GM19468 (cell line): ENCODE results near the gene INTS1.
"Not testable (repeated sequence)": the region's sequence is repeated elsewhere in the genome, so short reads cannot be mapped to it uniquely, and the experiment has no call there.

ENCODE experiments used
- ATAC-seq: cut with Tn5 transposase; IDR thresholded peaks from one replicate; pipeline ENCODE4 v1.9.1; 2021; ENCODE audit warnings: mild to moderate bottlenecking, moderate library complexity, moderate number of reproducible peaks; ENCODE audit not compliant: unreplicated experiment; ENCODE audit errors: extremely low read depth

Gene INTS1

DNA sequence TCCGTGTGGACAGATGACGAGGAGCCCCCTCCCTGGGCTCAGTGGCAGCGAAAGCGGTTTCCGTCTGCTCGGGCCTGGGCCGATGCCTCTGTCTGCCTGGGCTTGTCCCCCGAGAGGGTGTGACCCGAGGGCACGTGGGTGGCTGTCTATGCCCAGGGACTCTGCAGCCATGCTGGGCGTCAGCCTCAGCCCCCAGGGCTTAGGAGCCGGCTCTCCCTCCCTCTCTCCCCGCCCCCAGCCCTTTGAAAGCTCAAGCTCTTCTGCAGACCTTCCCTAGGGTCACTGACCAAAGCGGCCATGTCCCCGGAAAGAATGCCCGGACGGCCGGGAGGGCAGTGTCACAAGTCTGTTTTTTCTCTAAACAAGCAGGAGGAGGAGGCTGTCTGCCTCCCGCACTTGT, 52.0 kb downstream of the INTS1 start:
- no peak for ATAC-seq

DNA sequence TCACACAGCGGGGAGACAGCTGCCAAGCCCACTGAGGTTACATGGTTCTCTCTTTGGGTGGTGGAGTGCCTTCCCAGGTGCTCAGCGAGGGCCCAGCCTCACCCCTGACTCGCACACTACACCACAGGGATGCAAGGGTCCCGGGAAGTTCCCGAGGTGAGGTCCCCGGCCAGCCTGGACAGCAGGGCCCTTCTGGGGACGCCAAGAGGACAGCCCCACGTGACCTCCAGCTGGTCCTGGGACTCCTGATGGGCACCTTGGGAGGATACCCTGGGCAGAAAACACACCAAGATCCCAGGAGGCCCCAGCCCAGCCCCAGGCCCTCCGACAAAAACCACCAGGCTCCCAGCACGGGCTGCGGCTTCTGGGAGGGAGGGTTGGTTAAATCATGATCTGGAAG, 53.2 kb downstream of the INTS1 start:
- no peak for ATAC-seq

DNA sequence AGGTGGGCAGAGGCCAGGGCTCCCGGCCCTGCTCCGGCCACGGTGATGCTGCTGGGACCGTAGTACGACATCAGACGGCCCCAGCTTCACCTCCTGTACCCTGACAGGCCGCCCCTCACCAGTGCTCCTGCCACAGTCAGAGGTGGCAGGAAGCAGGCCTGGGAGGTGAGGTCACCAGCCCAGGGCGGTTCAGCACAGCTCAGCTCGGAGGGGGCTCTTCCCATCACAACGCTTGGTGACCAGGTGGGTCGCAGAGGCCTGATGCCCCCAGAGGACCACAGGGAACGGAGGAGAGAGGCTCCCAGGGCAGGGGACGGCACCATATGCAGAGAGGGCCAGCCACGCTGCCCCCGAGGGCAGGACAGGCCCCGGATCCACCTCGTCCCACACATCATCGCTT, 53.8 kb downstream of the INTS1 start:
- ATAC-seq, result no peak

DNA sequence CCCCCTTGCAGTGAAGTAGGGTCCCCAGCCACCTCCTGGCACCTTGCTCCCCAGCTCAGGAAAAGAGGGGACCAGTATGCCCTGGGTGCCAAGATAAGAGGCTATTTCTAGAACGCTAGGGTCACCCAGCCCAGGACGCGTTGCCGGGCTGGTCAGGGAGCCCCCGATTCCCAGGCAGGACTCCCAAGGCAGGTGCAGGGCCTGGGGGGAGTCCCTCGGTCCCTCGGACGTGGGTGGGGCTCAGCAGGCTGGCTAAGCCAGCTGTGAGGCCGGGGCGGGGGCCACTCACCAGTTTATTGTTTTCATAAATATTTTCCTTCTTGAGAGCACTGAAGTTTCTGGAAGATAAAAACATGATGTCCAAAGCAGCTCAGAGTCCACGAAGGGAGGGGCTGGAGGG, 54.2 kb downstream of the INTS1 start:
- ATAC-seq, result no peak

DNA sequence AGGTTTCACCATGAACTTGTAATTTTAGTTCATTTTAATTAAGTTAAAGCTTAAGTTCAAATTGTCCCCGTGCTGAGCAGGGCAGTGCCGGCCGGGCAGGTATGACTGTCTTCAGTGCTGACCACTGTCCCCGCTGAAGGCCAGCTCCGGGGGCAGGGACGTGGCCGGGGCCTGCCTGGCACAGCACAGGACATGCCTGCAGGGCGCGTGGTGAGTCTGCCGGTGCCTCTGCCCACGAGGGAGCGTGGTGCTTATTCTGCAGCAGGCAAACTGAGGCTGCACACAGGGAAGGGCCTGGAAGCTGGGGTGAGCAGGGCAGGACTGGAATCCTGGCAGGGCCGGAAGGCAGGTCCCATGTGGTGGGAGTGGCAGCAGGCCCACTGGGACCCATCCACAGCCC, 54.7 kb downstream of the INTS1 start:
- ATAC-seq, result no peak

DNA sequence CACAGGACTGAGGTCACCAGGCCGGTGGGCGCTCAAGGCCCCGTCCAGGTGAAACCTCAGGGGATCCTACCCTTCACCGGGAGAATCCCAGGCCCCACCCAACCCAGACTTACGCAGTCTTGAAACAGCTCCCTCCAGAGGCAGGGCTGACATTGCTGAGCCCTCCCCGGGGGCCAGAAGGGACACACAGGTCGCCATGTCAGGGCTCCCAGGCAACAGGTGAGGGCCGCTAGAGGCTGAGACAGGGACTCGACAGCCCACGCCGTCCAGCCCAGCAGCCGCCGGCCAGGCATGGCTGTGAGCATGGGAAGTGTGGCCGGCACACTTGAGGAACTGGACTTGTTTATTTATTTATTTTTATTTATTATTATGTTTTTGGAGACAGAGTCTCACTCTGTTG, 55.2 kb downstream of the INTS1 start:
- ATAC-seq, result no peak

DNA sequence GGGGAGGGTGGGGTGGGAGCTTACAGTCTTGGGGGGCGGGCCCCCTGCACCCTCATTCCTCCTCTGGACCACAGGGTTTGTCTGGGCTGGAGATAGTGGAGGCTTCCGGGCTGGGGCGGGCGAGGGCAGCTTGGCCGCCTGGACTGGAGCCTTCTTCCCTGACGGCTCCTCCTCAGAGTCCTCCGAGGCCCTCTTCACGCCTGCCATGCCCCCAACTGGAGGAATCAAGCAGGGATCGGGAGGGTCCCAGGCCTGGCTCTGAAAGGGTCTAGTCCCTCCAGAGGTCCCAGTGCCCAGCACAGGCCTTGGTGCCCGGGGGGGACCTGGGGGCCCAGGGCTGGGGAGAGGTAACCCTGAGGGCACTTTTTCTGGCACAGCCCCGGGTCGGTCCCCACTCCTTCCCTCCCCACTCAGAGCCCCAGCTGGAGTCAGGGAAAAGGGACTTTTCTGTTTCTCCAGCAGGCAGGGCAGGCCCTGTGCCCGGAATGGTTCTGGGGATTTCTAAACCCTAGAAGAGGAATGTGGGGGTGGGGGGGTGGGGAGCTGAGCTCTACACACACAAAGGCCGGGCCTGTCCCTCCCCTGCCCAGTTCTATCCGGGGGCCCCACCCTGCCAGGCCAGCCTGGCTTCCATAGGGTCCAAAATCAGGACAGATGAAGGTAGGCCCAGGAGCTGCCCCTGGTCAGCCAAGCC, 56.5 kb downstream of the INTS1 start:
- ATAC-seq, result no peak

DNA sequence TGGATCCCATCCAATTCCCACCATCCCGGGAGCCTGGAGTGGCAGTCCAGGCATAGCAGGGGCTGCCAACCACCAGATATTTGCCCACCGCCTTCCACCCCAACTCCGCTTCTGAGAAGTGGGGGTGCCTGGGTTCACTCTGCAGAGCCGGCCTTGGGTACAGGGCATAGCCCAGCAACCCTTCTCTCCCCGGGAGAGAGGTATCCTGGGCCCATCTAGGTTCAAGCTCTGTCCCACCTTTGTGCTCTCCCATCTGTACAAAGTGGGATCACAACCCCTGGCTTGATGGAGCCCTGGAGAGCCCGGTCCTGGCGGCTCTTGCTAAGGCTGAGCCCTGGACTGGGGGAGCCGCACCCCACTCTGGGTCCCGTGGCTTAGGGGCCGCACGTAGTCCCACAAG, 57.1 kb downstream of the INTS1 start:
- no peak for ATAC-seq

DNA sequence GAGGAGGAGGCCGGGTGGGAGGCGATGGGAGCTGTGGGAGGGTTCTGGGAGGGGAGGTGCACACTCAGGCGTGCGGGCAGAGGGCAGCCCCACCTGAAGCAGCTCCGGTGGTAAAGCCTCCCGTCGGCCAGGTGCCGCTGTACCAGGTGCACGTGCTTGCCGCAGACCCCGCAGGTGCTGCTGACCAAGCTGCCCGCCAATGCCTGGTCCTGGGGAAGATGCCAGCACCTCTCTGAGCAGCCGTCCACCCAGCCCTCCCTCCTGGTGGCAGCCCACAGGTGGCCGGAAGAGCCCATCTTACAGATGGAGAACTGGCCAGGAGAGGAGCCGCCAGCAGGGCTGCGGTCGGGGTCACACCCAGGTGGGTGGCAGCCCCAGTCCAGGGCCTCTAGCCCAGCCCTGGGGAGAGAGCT, 57.6 kb downstream of the INTS1 start:
- no peak for ATAC-seq

DNA sequence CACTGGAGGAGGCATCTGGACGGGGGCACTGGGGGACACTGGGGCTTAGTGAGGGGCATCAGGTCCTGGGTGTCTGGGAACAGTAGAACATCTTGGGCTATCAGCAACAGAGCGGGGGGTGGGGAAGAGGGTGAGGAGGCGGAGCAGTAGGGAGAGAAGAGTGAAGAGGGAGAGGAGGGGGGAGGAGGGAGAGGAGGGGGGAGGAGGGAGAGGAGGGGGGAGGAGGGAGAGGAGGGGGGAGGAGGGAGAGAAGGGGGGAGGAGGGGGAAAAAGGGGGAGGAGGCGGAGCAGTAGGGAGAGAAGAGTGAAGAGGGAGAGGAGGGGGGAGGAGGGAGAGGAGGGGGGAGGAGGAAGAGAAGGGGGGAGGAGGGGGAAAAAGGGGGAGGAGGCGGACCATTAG, 58.2 kb downstream of the INTS1 start:
- not testable (repeated sequence) for ATAC-seq

DNA sequence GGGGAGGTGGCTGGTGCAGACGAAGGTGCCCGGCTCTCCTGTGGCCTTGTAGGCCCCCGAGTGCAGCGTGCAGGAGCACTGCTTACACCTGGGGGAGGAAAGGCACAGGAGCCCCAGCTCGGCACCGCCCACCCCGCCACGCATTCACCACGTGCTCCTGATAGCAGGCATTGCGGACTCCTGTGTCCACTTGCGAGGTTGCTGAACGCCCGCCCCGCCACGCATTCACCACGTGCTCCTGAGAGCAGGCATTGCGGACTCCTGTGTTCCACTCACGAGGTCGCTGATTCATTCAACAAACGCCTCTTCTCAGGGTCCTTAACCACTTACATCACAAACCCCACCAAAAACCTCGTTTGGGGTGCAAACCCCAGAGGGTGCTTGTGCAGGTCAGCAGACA, 58.8 kb downstream of the INTS1 start:
- no peak for ATAC-seq

DNA sequence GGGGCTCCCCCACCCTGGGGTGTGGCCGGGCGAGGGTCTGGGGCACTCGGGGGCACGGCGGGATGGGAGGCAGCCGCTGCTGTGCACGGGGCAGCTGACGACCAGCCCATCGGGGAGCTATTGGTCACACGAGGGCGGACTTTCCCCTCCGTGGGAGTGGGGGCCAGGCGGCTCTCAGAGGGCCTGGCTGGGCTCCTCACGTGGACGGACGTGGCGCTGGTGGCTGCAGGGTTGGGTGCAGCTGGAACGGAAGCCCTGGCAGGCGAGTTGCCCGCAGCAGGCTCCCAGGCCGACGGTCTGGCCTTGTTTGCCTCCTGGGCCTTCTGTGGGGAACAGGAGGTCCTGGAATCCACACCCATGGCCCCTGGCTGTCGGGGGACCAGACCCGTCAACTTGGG, 59.3 kb downstream of the INTS1 start:
- no peak for ATAC-seq

DNA sequence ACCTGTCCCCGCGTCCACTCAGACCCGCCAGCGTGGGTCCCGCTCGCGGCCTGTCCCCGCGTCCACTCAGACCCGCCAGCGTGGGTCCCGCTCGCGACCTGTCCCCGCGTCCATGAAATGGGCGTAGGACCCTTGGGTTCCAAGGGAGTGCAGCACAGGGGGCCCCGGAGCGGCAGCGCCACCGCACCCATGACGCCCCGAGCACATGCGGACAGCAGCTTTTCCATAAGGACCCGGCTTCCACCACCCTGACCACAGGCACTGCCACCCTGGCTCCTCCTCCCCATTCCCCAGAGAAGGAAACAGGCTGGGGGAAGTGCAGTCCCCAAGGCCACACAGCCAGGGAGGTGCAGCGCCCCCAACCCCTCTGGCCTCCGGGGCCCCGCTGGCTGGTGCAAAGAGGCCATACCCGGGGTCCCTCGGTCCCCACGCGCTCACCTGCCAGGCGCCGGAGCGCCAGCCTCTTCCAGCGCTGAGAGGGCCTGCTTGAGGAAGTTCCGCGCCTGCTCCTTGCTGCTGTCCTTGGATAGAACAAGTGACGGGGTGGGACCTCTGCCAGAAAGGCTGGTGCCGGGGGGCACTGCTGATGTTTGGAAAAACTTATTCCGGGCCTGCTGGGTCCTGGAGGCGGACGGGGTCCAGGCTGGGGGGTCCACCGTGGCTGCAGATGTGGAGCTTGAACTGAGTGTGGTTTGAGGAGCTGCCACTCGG, 59.8 kb downstream of the INTS1 start:
- no peak for ATAC-seq

DNA sequence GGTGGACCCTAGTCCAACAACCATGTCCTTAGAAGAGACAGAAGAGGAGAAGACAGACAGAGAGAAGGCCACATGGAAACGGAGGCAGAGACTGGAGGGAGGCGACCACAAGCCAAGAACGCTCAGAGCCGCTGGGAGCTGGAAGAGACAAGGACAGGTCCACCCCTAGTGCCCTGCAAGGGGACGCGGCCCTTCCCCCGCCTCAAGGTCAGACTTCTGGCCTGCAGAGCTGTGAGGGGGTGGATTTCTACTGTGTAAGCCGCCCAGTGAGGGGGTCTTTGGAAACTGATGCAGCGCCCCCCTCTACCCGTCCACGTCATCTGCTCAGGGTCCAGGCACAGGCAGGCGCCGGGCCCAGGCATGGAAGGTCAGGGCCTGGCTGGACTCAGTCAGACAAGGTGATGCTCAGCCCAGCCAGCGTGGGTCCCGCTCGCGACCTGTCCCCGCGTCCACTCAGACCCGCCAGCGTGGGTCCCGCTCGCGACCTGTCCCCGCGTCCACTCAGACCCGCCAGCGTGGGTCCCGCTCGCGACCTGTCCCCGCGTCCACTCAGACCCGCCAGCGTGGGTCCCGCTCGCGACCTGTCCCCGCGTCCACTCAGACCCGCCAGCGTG, 60.5 kb downstream of the INTS1 start:
- ATAC-seq, result not testable (repeated sequence)

DNA sequence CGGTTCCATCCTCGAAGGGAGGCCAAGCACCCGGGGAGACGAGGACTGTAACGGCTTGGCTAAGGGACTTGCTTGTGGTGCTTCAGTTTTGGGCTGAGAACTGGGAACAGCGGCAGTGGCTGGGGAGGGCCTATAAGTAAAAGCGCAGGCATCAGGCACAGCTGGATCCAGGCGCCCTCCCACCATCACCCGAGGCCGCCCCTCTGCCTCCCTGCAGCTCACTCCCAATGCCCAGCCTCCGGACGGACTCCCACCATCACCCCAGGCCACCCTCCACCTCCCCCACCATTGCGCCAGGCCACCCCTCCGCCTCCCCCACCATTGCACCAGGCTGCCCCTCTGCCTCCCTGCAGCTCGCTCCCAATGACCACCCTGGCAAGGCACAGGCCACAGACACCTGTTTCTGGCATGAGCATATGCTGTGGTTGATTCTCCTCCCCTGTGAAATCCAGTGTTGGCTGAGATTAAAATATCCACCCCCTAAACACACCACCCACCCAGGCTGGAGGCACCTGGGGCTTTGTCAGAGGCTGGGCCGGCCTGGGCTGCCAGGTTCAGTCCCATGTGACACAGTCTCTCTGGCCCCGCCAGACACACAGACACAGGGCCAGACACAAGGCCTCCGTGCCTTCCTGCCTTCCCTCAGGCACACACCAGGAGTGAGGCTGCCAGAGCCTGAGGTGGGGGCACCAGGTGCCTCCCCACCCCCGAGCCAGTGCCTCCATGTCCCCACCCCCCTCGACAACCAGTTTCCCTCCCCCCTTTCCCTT, 61.6 kb downstream of the INTS1 start:
- no peak for ATAC-seq

DNA sequence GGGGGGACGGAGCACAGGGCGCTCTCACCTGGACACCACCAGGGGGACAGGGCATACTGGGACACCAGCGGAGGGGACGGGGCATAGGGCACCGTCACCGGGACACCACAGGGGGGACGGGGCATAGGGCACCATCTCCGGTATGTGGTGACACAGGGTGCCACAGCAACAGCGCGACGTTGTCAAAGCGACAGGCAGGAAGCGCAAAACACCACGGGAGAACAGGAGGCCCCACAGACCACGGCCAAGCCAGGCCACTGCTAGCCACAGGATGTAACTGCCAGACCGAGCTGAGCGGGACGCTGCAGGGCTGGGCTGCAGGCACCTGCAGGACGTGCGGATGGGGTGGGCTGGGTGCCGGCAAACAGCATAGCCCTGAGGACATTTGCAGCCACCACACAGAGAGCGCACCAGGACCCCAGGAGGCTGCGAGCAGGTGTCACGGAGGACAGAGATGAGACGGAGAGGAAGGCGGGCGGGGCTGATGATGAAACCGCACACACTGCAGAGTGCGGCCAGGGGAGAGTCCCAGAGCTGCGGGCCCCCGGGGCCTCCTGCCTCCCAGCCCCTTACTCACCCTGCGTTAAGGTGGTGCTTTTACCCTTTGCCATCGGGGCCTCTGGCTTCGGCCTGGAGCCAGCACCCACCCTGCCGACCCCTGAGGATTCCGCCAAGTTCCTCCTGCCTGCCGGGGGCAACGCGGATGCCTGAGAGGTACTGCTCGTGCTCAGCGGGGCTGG, 62.4 kb downstream of the INTS1 start:
- no peak for ATAC-seq

DNA sequence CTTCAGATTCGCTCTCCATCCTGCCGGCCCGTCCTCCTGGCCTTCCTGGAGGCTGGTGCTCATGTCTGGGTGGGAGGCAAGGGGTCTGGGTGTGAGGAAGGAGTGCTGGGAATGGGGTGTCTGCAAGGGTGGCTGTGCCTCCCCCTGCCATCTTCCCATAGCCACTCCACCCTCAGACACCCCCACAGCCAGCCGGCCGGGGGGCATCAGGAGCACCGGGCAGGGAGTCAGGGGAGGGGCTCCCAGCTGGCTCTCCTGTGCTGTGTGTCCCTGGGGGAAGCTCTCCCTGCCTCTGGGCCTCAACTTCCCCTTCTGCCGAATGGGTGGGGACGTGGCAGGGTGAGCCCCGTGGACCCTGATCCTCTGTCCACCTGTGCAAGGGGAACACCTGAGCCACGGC, 63.6 kb downstream of the INTS1 start:
- no peak for ATAC-seq

DNA sequence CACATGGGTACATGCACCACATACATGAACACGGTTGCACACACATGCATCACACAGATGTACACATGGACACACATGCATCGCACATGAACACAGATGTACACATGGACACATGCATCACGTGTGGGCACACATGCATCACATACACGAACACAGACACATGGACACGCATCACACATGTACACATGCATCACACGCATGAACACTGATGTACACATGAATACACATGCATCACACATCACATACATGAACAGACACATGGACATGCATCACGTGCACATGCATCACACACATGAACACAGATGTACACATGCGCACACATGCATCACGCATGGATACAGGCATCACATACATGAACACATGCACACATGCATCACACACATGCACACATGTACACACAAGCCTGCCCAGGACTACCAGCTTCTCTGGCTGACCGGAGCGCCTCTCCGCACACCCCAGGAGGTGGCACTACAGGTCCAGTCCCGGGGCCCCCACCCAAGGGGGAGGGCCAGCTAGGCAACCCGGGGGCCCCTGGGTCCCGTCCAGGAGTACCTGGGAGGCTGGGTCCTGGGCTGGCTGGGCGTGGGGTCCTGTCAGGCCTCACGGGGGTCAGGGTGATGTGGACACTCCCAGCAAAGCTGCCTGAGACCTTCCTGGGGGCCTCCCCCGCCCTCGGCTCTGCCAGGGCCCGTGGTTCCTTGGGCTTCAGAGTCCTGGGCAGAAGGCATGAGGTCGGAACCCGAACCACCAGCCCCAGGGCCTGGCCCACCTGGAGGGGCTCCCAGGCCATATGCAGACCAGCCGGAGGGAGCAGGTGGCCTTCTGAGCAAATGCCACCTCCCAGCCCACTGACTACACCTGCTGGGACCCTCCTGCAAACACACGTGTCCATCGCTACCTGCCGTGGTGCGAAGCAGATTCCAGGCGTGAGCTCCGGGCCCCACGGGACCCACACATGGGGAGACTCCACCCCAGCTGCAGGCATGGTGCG, 64.5 kb downstream of the INTS1 start:
- ATAC-seq, result no peak

DNA sequence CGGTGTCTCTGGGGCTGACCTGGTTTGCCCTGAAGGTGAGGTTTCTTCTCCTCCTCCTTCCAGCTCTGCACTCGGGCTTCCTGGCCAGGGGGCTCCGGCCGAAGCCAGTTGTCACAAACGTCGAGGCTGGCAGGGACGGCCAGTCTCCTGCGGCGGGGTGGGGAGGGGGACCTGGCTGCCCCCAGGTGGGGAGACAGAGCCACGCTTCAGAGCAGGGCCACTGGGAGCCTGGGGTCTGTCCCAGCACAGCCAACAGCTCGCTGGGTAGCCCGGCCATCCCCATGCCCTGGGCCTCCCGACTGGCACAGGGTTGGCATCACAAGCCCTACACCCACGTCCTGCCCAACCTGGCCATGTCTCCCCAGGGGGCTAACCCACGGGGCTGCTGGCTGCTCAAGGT, 65.4 kb downstream of the INTS1 start:
- no peak for ATAC-seq
